H9 (cell line): ENCODE data around the gene LIPC. TPM values are rescaled to one million over a fixed set of nuclear protein-coding genes. Genes with fewer than 3 reads are reported as not detected.

Experiments
- DNase-seq: peaks from one replicate; pipeline ENCODE4 v3.0.0-alpha.2; 2017
- H2AFZ ChIP-seq: one replicate; pipeline ENCODE4 v1.6.1; 2013; ENCODE audit warnings: mild to moderate bottlenecking, low read length, control low read depth, moderate library complexity
- H2AK5ac ChIP-seq: 2 replicates; pipeline ENCODE4 v1.6.1; 2013; ENCODE audit warnings: low read length, control low read depth, mixed read lengths; ENCODE audit not compliant: insufficient read length
- H2BK120ac ChIP-seq: one replicate; pipeline ENCODE4 v1.6.1; 2013; ENCODE audit warnings: low read depth, mild to moderate bottlenecking, low read length, control low read depth, inconsistent platforms; ENCODE audit not compliant: poor library complexity, severe bottlenecking
- H2BK12ac ChIP-seq: 2 replicates; pipeline ENCODE4 v1.6.1; 2013; ENCODE audit warnings: low read length, control low read depth, mixed read lengths, low read depth; ENCODE audit not compliant: insufficient read length
- H2BK15ac ChIP-seq: 2 replicates; pipeline ENCODE4 v1.6.1; 2013; ENCODE audit warnings: low read depth, low read length, control low read depth
- H2BK20ac ChIP-seq: one replicate; pipeline ENCODE4 v1.6.1; 2013; ENCODE audit warnings: low read depth, mild to moderate bottlenecking, low read length, control low read depth, inconsistent platforms; ENCODE audit not compliant: poor library complexity, severe bottlenecking
- H2BK5ac ChIP-seq: 2 replicates; pipeline ENCODE4 v1.6.1; 2013; ENCODE audit warnings: low read length, control low read depth, mixed read lengths; ENCODE audit not compliant: insufficient read length
- H3K14ac ChIP-seq: 2 replicates; pipeline ENCODE4 v1.6.1; 2013; ENCODE audit warnings: low read length, control low read depth; ENCODE audit not compliant: insufficient read depth
- H3K18ac ChIP-seq: 2 replicates; pipeline ENCODE4 v1.6.1; 2013; ENCODE audit warnings: low read depth, mild to moderate bottlenecking, mixed read lengths, low read length, control low read depth; ENCODE audit not compliant: insufficient read length
- H3K23ac ChIP-seq: 2 replicates; pipeline ENCODE4 v1.6.1; 2013; ENCODE audit warnings: low read length, control low read depth, mixed read lengths, low read depth; ENCODE audit not compliant: insufficient read length
- H3K23me2 ChIP-seq: 2 replicates; pipeline ENCODE4 v1.6.1; 2013; ENCODE audit warnings: low read depth, mild to moderate bottlenecking, mixed read lengths, low read length, control low read depth; ENCODE audit not compliant: insufficient read length, poor library complexity, severe bottlenecking
- H3K27ac ChIP-seq: 2 replicates; pipeline ENCODE4 v1.5.1; 2013; ENCODE audit warnings: low read length, control low read depth, mixed read lengths, low read depth; ENCODE audit not compliant: insufficient read length
- H3K27me3 ChIP-seq: 2 replicates; pipeline ENCODE4 v1.6.1; 2013; ENCODE audit warnings: low read length, control low read depth, inconsistent platforms; ENCODE audit not compliant: insufficient read depth
- H3K4ac ChIP-seq: 2 replicates; pipeline ENCODE4 v1.6.1; 2013; ENCODE audit warnings: low read depth, mild to moderate bottlenecking, control low read depth, inconsistent platforms, low read length, moderate library complexity
- H3K4me1 ChIP-seq: 2 replicates; pipeline ENCODE4 v1.6.1; 2013; ENCODE audit warnings: low read length, control low read depth, inconsistent platforms; ENCODE audit not compliant: insufficient read depth
- H3K4me2 ChIP-seq: 2 replicates; pipeline ENCODE4 v1.6.1; 2013; ENCODE audit warnings: low read length, control low read depth, mixed read lengths; ENCODE audit not compliant: insufficient read length, insufficient read depth
- H3K56ac ChIP-seq: 2 replicates; pipeline ENCODE4 v1.6.1; 2013; ENCODE audit warnings: low read depth, mild to moderate bottlenecking, mixed read lengths, low read length, control low read depth; ENCODE audit not compliant: insufficient read length
- H3K79me1 ChIP-seq: 2 replicates; pipeline ENCODE4 v1.6.1; 2013; ENCODE audit warnings: low read depth, mild to moderate bottlenecking, moderate library complexity, low read length, control low read depth, inconsistent platforms; ENCODE audit not compliant: insufficient read depth, poor library complexity, severe bottlenecking
- H3K79me2 ChIP-seq: 2 replicates; pipeline ENCODE4 v1.6.1; 2013; ENCODE audit warnings: low read length, control low read depth, inconsistent platforms; ENCODE audit not compliant: insufficient read depth
- H3K9ac ChIP-seq: 2 replicates; pipeline ENCODE4 v1.6.1; 2013; ENCODE audit warnings: low read length, control low read depth, mixed read lengths; ENCODE audit not compliant: insufficient read length; ENCODE audit errors: extremely low read depth
- H3K9me3 ChIP-seq: one replicate; pipeline ENCODE4 v1.6.1; 2013; ENCODE audit warnings: low read depth, low read length, inconsistent platforms; ENCODE audit not compliant: control insufficient read depth
- H3T11ph ChIP-seq: one replicate; pipeline ENCODE4 v1.6.1; 2013; ENCODE audit warnings: mild to moderate bottlenecking, low read length, control low read depth, inconsistent platforms
- H4K20me1 ChIP-seq: one replicate; pipeline ENCODE4 v1.6.1; 2013; ENCODE audit not compliant: control insufficient read depth, insufficient read length, insufficient read depth
- H4K5ac ChIP-seq: 2 replicates; pipeline ENCODE4 v1.6.1; 2013; ENCODE audit warnings: low read depth, mild to moderate bottlenecking, mixed read lengths, low read length, control low read depth; ENCODE audit not compliant: insufficient read length
- H4K8ac ChIP-seq: replicated peaks from 2 replicates; pipeline ENCODE4 v1.6.1; 2013; ENCODE audit warnings: low read length, control low read depth, mixed read lengths, low read depth; ENCODE audit not compliant: insufficient read length
- H4K91ac ChIP-seq: 2 replicates; pipeline ENCODE4 v1.6.1; 2013; ENCODE audit warnings: low read depth, mild to moderate bottlenecking, moderate library complexity, mixed read lengths, low read length, control low read depth; ENCODE audit not compliant: insufficient read length
- H3K27ac Mint-ChIP-seq, 3 experiments: 2 replicates in 2 of 3; 3 replicates in 1 of 3; pipeline ENCODE4 v1.8.0; 2020 to 2021; ENCODE audit warnings: mixed read lengths in 3 of 3, mild to moderate bottlenecking in 1 of 3, moderate library complexity in 1 of 3
- H3K27me3 Mint-ChIP-seq: 2 replicates; pipeline ENCODE4 v1.8.0; 2021; ENCODE audit warnings: low read depth, mild to moderate bottlenecking, moderate library complexity, mixed read lengths
- H3K36me3 Mint-ChIP-seq, 3 experiments: 2 replicates in 2 of 3; 3 replicates in 1 of 3; pipeline ENCODE4 v1.8.0; 2020 to 2021; ENCODE audit warnings: low read depth in 3 of 3, mixed read lengths in 3 of 3; ENCODE audit not compliant: insufficient read depth in 1 of 3
- H3K4me1 Mint-ChIP-seq, 2 experiments: 2 replicates each; pipeline ENCODE4 v1.8.0; 2020; ENCODE audit warnings: mixed read lengths in 2 of 2
- H3K4me3 Mint-ChIP-seq, 2 experiments: 2 replicates in 1 of 2; 3 replicates in 1 of 2; pipeline ENCODE4 v1.8.0; 2020 to 2021; ENCODE audit warnings: mild to moderate bottlenecking in 2 of 2, mixed read lengths in 2 of 2, moderate library complexity in 1 of 2
- H3K9me3 Mint-ChIP-seq, 2 experiments: 2 replicates in 1 of 2; 3 replicates in 1 of 2; pipeline ENCODE4 v1.8.0; 2020; ENCODE audit warnings: mild to moderate bottlenecking in 2 of 2, mixed read lengths in 2 of 2, moderate library complexity in 1 of 2
- WGBS: extraction: QIAGEN DNeasy Blood & Tissue Kit; methylation state at CpG from one replicate; pipeline ENCODE4 v1.1.7; 2013; ENCODE audit warnings: missing lambda C conversion rate, low lambda C conversion rate, mixed read lengths; ENCODE audit not compliant: insufficient read length; ENCODE audit errors: extremely low coverage; 5-methylcytosine and 5-hydroxymethylcytosine counted together
- total RNA-seq: library from RNA; stranded (reverse); gene quantifications from 2 replicates; pipeline ENCODE4 v1.2.1, GENCODE V29; 2021
- TF ChIP-seq, protein P1 (sequence below): fragments of 200-600 bp; sonication (generic); conservative IDR thresholded peaks from 3 replicates; pipeline ENCODE4 v1.8.0; 2021; ENCODE audit warnings: antibody characterized with exemption, mild to moderate bottlenecking

LIPC gene
- total RNA-seq, 1 experiment from 2014 or later = not detected

DNA sequence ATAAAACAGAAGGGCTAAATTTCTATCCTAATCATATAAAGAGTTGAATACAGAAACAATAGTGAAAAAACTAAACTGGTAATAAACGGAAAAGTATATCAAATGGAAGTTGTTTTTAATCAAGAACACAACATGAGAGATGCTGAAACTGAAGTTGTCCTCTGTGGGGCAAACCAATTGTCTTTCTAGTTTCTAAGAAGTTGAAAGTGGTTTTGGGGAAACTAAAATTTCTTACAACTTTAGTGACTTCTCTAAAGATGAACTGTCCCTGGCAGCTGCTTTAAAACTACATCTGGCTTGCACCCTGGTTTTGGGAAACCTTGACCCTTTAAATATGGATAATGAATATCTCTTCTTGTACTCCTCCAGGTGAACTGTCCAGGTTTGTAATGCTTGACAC is 162.1 kb downstream of the LIPC start:
- no peak overlapping the region for H3K56ac ChIP-seq
- DNase-seq = no peak
- H2BK5ac ChIP-seq = no peak overlapping the region
- H2BK15ac ChIP-seq = no peak overlapping the region
- Mint-ChIP-seq H3K4me1 (peaks cover 7% of the 10 kb centered on the region in 2 experiments), H3K9me3 (no peaks in the 10 kb centered on the region), H3K27me3 (no peaks in the 10 kb centered on the region), H3K4me3 (no peak overlapping the region), H3K36me3 (peaks cover 2 to 15% (median 9%) of the 10 kb centered on the region in 3 experiments; a peak in 5 of 7 replicates), H3K27ac (no peak overlapping the region)
- H3K23me2 ChIP-seq = no peaks in the 10 kb centered on the region
- H3K79me1 ChIP-seq = no peaks in the 10 kb centered on the region
- H3K4ac ChIP-seq = no peak overlapping the region
- TF ChIP-seq, protein P1, sequence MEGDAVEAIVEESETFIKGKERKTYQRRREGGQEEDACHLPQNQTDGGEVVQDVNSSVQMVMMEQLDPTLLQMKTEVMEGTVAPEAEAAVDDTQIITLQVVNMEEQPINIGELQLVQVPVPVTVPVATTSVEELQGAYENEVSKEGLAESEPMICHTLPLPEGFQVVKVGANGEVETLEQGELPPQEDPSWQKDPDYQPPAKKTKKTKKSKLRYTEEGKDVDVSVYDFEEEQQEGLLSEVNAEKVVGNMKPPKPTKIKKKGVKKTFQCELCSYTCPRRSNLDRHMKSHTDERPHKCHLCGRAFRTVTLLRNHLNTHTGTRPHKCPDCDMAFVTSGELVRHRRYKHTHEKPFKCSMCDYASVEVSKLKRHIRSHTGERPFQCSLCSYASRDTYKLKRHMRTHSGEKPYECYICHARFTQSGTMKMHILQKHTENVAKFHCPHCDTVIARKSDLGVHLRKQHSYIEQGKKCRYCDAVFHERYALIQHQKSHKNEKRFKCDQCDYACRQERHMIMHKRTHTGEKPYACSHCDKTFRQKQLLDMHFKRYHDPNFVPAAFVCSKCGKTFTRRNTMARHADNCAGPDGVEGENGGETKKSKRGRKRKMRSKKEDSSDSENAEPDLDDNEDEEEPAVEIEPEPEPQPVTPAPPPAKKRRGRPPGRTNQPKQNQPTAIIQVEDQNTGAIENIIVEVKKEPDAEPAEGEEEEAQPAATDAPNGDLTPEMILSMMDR = no peak
- no peak overlapping the region for H3K14ac ChIP-seq
- no peak overlapping the region for H2AK5ac ChIP-seq
- no peak overlapping the region for H2BK20ac ChIP-seq
- H3K79me2 ChIP-seq = no peaks in the 10 kb centered on the region
- H2BK120ac ChIP-seq = no peak overlapping the region
- H3K4me1 ChIP-seq = no peaks in the 10 kb centered on the region
- WGBS = no CpG with 5 or more reads among the region's 1 CpG
- H2AFZ ChIP-seq = no peak overlapping the region
- no peak overlapping the region for H2BK12ac ChIP-seq
- H3K18ac ChIP-seq = no peak overlapping the region
- H4K8ac ChIP-seq = no peak overlapping the region
- no peaks in the 10 kb centered on the region for H4K20me1 ChIP-seq
- no peak overlapping the region for H3T11ph ChIP-seq
- H3K27ac ChIP-seq = no peak overlapping the region
- no peak overlapping the region for H3K23ac ChIP-seq
- H3K27me3 ChIP-seq = no peaks in the 10 kb centered on the region
- H3K9ac ChIP-seq = no peak overlapping the region
- no peak overlapping the region for H3K4me2 ChIP-seq
- H4K5ac ChIP-seq = no peak overlapping the region
- no peaks in the 10 kb centered on the region for H3K9me3 ChIP-seq
- no peak overlapping the region for H4K91ac ChIP-seq
